Neural progenitor cell (in vitro differentiated cells): ENCODE data around the gene RAMP3. TPM values are rescaled to one million over a fixed set of nuclear protein-coding genes. Genes with fewer than 3 reads are reported as not detected.

ENCODE experiments used
- DNase-seq: peaks from one replicate; pipeline ENCODE4 v3.0.0-alpha.2; 2016; ENCODE audit warnings: low spot score
- H2AFZ ChIP-seq: fragments of 200-600 bp; sonication (generic); replicated peaks from 2 replicates; pipeline ENCODE4 v1.6.1; 2016; ENCODE audit warnings: antibody characterized with exemption
- H3F3A ChIP-seq: fragments of 200-600 bp; sonication (generic); 2 replicates; pipeline ENCODE4 v1.6.1; 2016; ENCODE audit warnings: antibody characterized with exemption, low read depth
- H3K27ac ChIP-seq: fragments of 200-600 bp; sonication (generic); 2 replicates; pipeline ENCODE4 v1.5.1; 2016; ENCODE audit warnings: mild to moderate bottlenecking
- H3K27me3 ChIP-seq: fragments of 200-600 bp; sonication (generic); 2 replicates; pipeline ENCODE4 v1.6.1; 2016; ENCODE audit warnings: mild to moderate bottlenecking, moderate library complexity
- H3K36me3 ChIP-seq: fragments of 200-600 bp; sonication (generic); 2 replicates; pipeline ENCODE4 v1.5.1; 2016
- H3K4me1 ChIP-seq: fragments of 200-600 bp; sonication (generic); 2 replicates; pipeline ENCODE4 v1.6.1; 2016; ENCODE audit warnings: mixed run types
- H3K4me2 ChIP-seq: fragments of 200-600 bp; sonication (generic); 2 replicates; pipeline ENCODE4 v1.6.1; 2016
- H3K4me3 ChIP-seq: fragments of 200-600 bp; sonication (generic); 2 replicates; pipeline ENCODE4 v1.5.1; 2016
- H3K79me2 ChIP-seq: fragments of 200-600 bp; sonication (generic); 2 replicates; pipeline ENCODE4 v1.6.1; 2016; ENCODE audit warnings: low read depth
- H3K9ac ChIP-seq: fragments of 200-600 bp; sonication (generic); 2 replicates; pipeline ENCODE4 v1.6.1; 2016
- H3K9me3 ChIP-seq: fragments of 200-600 bp; sonication (generic); 2 replicates; pipeline ENCODE4 v1.5.1; 2016; ENCODE audit warnings: low read depth
- H4K20me1 ChIP-seq: fragments of 200-600 bp; sonication (generic); 2 replicates; pipeline ENCODE4 v1.6.1; 2016; ENCODE audit warnings: low read depth
- H3K27ac Mint-ChIP-seq: 3 replicates; pipeline ENCODE4 v1.8.0; 2021; ENCODE audit warnings: mixed read lengths
- H3K27me3 Mint-ChIP-seq: 2 replicates; pipeline ENCODE4 v1.8.0; 2022; ENCODE audit warnings: low read depth, mild to moderate bottlenecking, inconsistent platforms, moderate library complexity, mixed read lengths; ENCODE audit not compliant: insufficient read depth
- H3K36me3 Mint-ChIP-seq: 3 replicates; pipeline ENCODE4 v1.8.0; 2021; ENCODE audit warnings: mixed read lengths
- H3K4me1 Mint-ChIP-seq: 3 replicates; pipeline ENCODE4 v1.8.0; 2021; ENCODE audit warnings: mixed read lengths
- H3K4me3 Mint-ChIP-seq: 3 replicates; pipeline ENCODE4 v1.8.0; 2021; ENCODE audit warnings: mild to moderate bottlenecking, moderate library complexity, mixed read lengths
- H3K9me3 Mint-ChIP-seq: 3 replicates; pipeline ENCODE4 v1.8.0; 2020; ENCODE audit warnings: mixed read lengths
- CTCF ChIP-seq: fragments of 200-600 bp; sonication (generic); IDR thresholded peaks from 2 replicates; pipeline ENCODE4 v1.5.1; 2017; ENCODE audit warnings: antibody characterized with exemption, mild to moderate bottlenecking
- EZH2 ChIP-seq: fragments of 200-600 bp; sonication (generic); IDR thresholded peaks from 2 replicates; pipeline ENCODE4 v1.6.1; 2017; ENCODE audit warnings: antibody characterized with exemption, mild to moderate bottlenecking, moderate library complexity
- EZH2phosphoT487 ChIP-seq: fragments of 200-600 bp; sonication (generic); IDR thresholded peaks from 2 replicates; pipeline ENCODE4 v1.6.1; 2017; ENCODE audit warnings: antibody characterized with exemption
- total RNA-seq: library from RNA; depleted of rRNA; stranded (reverse); fragments of >200 nt; gene quantifications from 2 replicates; pipeline ENCODE4 v1.2.3, GENCODE V29; 2015; ENCODE audit warnings: low replicate concordance

RAMP3 gene
- total RNA-seq, 1 donor from 2014 or later = not detected

GRCh38 chr7:45224832-45225231 lies 67.2 kb downstream of the RAMP3 start:
- Histone ChIP-seq H3K4me1 (peaks cover 13% of the 10 kb centered on the region), H3K4me3 (no peak overlapping the region), H2AFZ (no peak overlapping the region), H3F3A (no peaks in the 10 kb centered on the region), H3K27me3 (no peaks in the 10 kb centered on the region), H3K9me3 (no peaks in the 10 kb centered on the region), H3K9ac (no peak overlapping the region), H4K20me1 (no peaks in the 10 kb centered on the region), H3K36me3 (no peaks in the 10 kb centered on the region), H3K4me2 (no peak overlapping the region), H3K27ac (no peak overlapping the region), H3K79me2 (no peaks in the 10 kb centered on the region)
- H3K9me3 Mint-ChIP-seq = peaks cover 6% of the 10 kb centered on the region
- H3K36me3 Mint-ChIP-seq = peaks cover 2% of the 10 kb centered on the region
- peaks cover 59% of the 10 kb centered on the region for H3K4me1 Mint-ChIP-seq
- H3K27me3 Mint-ChIP-seq = peaks cover 36% of the 10 kb centered on the region
- TF ChIP-seq CTCF (no peak), EZH2 (no peak), EZH2phosphoT487 (no peak)
- DNase-seq = peak; percentile 65
- peak overlapping the region; percentile 39 for H3K4me3 Mint-ChIP-seq
- H3K27ac Mint-ChIP-seq = no peak overlapping the region

GRCh38 chr7:45225311-45225947 lies 67.8 kb downstream of the RAMP3 start:
- Mint-ChIP-seq H3K9me3 (peaks cover 6% of the 10 kb centered on the region), H3K27ac (peak overlapping the region; percentile 85), H3K4me1 (peaks cover 56% of the 10 kb centered on the region), H3K36me3 (peaks cover 2% of the 10 kb centered on the region), H3K27me3 (peaks cover 35% of the 10 kb centered on the region), H3K4me3 (peak overlapping the region; percentile 39)
- Histone ChIP-seq H3K27ac (no peak overlapping the region), H3K27me3 (no peaks in the 10 kb centered on the region), H3K9ac (no peak overlapping the region), H2AFZ (no peak overlapping the region), H3K9me3 (no peaks in the 10 kb centered on the region), H3K36me3 (no peaks in the 10 kb centered on the region), H3K4me1 (peaks cover 7% of the 10 kb centered on the region), H3F3A (no peaks in the 10 kb centered on the region), H3K4me2 (no peak overlapping the region), H4K20me1 (no peaks in the 10 kb centered on the region), H3K4me3 (no peak overlapping the region), H3K79me2 (no peaks in the 10 kb centered on the region)
- no peak for DNase-seq
- TF ChIP-seq CTCF (no peak), EZH2 (no peak), EZH2phosphoT487 (no peak)

GRCh38 chr7:45225948-45226335 lies 68.4 kb downstream of the RAMP3 start:
- H3K36me3 Mint-ChIP-seq = peaks cover 2% of the 10 kb centered on the region
- Histone ChIP-seq H3K36me3 (no peaks in the 10 kb centered on the region), H3K4me1 (peaks cover 3% of the 10 kb centered on the region), H3K9ac (no peak overlapping the region), H3K79me2 (no peaks in the 10 kb centered on the region), H3K4me2 (no peak overlapping the region), H3K27me3 (no peaks in the 10 kb centered on the region), H4K20me1 (no peaks in the 10 kb centered on the region), H3K9me3 (no peaks in the 10 kb centered on the region), H3F3A (no peaks in the 10 kb centered on the region), H3K4me3 (no peak overlapping the region), H2AFZ (no peak overlapping the region), H3K27ac (no peak overlapping the region)
- DNase-seq = no peak
- no peak overlapping the region for H3K27ac Mint-ChIP-seq
- TF ChIP-seq EZH2 = no peak
- TF ChIP-seq EZH2phosphoT487 = no peak
- TF ChIP-seq CTCF = no peak
- peaks cover 36% of the 10 kb centered on the region for H3K27me3 Mint-ChIP-seq
- H3K4me3 Mint-ChIP-seq = no peak overlapping the region
- H3K4me1 Mint-ChIP-seq = peaks cover 54% of the 10 kb centered on the region
- peaks cover 6% of the 10 kb centered on the region for H3K9me3 Mint-ChIP-seq
